IMR-90 (cell line): ENCODE measurements around the gene SCN1B. TPM values are rescaled to one million over a fixed set of nuclear protein-coding genes. Genes with fewer than 3 reads are reported as not detected.
A peak's percentile ranks its signal among the peaks of the same experiment; 100 is the strongest.

Experiments used
- ATAC-seq: fragments of 200-7000 bp; cut with Tn5 transposase; 2 replicates; pipeline ENCODE4 v1.9.1; 2020; ENCODE audit warnings: low read depth, mild to moderate bottlenecking, moderate library complexity
- BruUV-seq: library from RNA; stranded (reverse); fragments of 400-500 nt; replicated peaks from 2 replicates; lab custom pipeline; 2021; lab: Mats Ljungman, UMichigan
- CTCF ChIA-PET: fragments of 300-600 bp; formaldehyde crosslinking; extraction: SDS; loops from one replicate; lab custom pipeline; 2021; ENCODE audit warnings: antibody characterized with exemption; lab: Yijun Ruan, JAX
- POLR2A ChIA-PET: fragments of 300-600 bp; sonication (Branson Sonifier 250); formaldehyde crosslinking; loops from one replicate; lab custom pipeline; 2022; ENCODE audit warnings: antibody characterized with exemption; ENCODE audit not compliant: unreplicated experiment; lab: Charles Lee
- DNase-seq: peaks from one replicate; pipeline ENCODE4 v3.0.0; 2013
- H2AFZ ChIP-seq: replicated peaks from 2 replicates; pipeline ENCODE3; 2013; ENCODE audit warnings: low read length, mild to moderate bottlenecking; ENCODE audit not compliant: poor library complexity
- H2AK5ac ChIP-seq: 2 replicates; pipeline ENCODE4 v1.6.1; 2013; ENCODE audit warnings: low read depth, low read length, inconsistent platforms
- H2AK9ac ChIP-seq: replicated peaks from 2 replicates; pipeline ENCODE3; 2013; ENCODE audit warnings: mild to moderate bottlenecking, low read depth, low read length, moderate library complexity; ENCODE audit not compliant: poor library complexity
- H2BK120ac ChIP-seq: 2 replicates; pipeline ENCODE4 v1.6.1; 2013; ENCODE audit warnings: low read depth, low read length, inconsistent platforms
- H2BK15ac ChIP-seq: 3 replicates; pipeline ENCODE4 v1.6.1; 2013; ENCODE audit warnings: low read depth, low read length, inconsistent platforms
- H2BK20ac ChIP-seq: 2 replicates; pipeline ENCODE4 v1.6.1; 2013; ENCODE audit warnings: low read depth, mild to moderate bottlenecking, inconsistent platforms, low read length, moderate library complexity
- H2BK5ac ChIP-seq: 2 replicates; pipeline ENCODE4 v1.6.1; 2013; ENCODE audit warnings: mild to moderate bottlenecking, low read depth, low read length, inconsistent platforms; ENCODE audit not compliant: poor library complexity, severe bottlenecking
- H3K14ac ChIP-seq: replicated peaks from 2 replicates; pipeline ENCODE4 v1.6.1; 2013; ENCODE audit warnings: low read depth, low read length, inconsistent platforms
- H3K18ac ChIP-seq: 2 replicates; pipeline ENCODE4 v1.6.1; 2013; ENCODE audit warnings: low read depth, low read length, control low read depth
- H3K23ac ChIP-seq: 2 replicates; pipeline ENCODE4 v1.6.1; 2013; ENCODE audit warnings: low read depth, low read length, inconsistent platforms
- H3K27ac ChIP-seq: 2 replicates; pipeline ENCODE4 v1.5.1; 2013; ENCODE audit warnings: mild to moderate bottlenecking, control low read depth, low read length; ENCODE audit not compliant: insufficient read depth
- H3K27me3 ChIP-seq: 2 replicates; pipeline ENCODE4 v1.6.1; 2013; ENCODE audit warnings: low read length; ENCODE audit not compliant: control insufficient read depth, insufficient read depth
- H3K36me3 ChIP-seq: 2 replicates; pipeline ENCODE4 v1.6.1; 2013; ENCODE audit warnings: low read length, mixed read lengths; ENCODE audit not compliant: control insufficient read depth, insufficient read depth
- H3K4ac ChIP-seq: 2 replicates; pipeline ENCODE4 v1.6.1; 2013; ENCODE audit warnings: low read depth, low read length, inconsistent platforms
- H3K4me1 ChIP-seq: 2 replicates; pipeline ENCODE4 v1.6.1; 2013; ENCODE audit warnings: low read length, mixed read lengths; ENCODE audit not compliant: control insufficient read depth, insufficient read depth
- H3K4me2 ChIP-seq: 2 replicates; pipeline ENCODE4 v1.6.1; 2013; ENCODE audit warnings: low read depth, mild to moderate bottlenecking, control low read depth, low read length, moderate library complexity
- H3K4me3 ChIP-seq: 2 replicates; pipeline ENCODE4 v1.5.1; 2013; ENCODE audit warnings: low read depth, mild to moderate bottlenecking, control low read depth, low read length, moderate library complexity; ENCODE audit not compliant: insufficient read depth
- H3K56ac ChIP-seq: 2 replicates; pipeline ENCODE4 v1.6.1; 2013; ENCODE audit warnings: low read length, inconsistent platforms; ENCODE audit not compliant: insufficient read depth; ENCODE audit errors: extremely low read depth
- H3K79me1 ChIP-seq, 2 experiments: 2 replicates each; pipeline ENCODE4 v1.6.1; 2013; ENCODE audit warnings: low read length in 2 of 2, inconsistent platforms in 1 of 2, low read depth in 1 of 2
- H3K9ac ChIP-seq: 2 replicates; pipeline ENCODE4 v1.6.1; 2013; ENCODE audit warnings: low read depth, low read length, control low read depth
- H3K9me1 ChIP-seq: 2 replicates; pipeline ENCODE4 v1.6.1; 2013; ENCODE audit warnings: low read length, inconsistent platforms; ENCODE audit not compliant: insufficient read depth
- H3K9me3 ChIP-seq: 2 replicates; pipeline ENCODE4 v1.6.1; 2013; ENCODE audit warnings: low read length; ENCODE audit not compliant: control insufficient read depth, insufficient read depth
- H4K20me1 ChIP-seq: 2 replicates; pipeline ENCODE4 v1.6.1; 2013; ENCODE audit warnings: low read length, inconsistent platforms; ENCODE audit not compliant: insufficient read depth
- H4K5ac ChIP-seq: 2 replicates; pipeline ENCODE4 v1.6.1; 2013; ENCODE audit warnings: mild to moderate bottlenecking, low read depth, low read length, control low read depth
- H4K8ac ChIP-seq, 2 experiments: 2 replicates each; pipeline ENCODE4 v1.6.1; 2013; ENCODE audit warnings: low read depth in 2 of 2, low read length in 2 of 2, control low read depth in 1 of 2, inconsistent platforms in 1 of 2
- H4K91ac ChIP-seq: 2 replicates; pipeline ENCODE4 v1.6.1; 2013; ENCODE audit warnings: low read depth, low read length, inconsistent platforms; ENCODE audit not compliant: insufficient read depth
- NFE2L2 ChIP-seq: fragments of 150-350 bp; IDR thresholded peaks from 2 replicates; pipeline ENCODE4 v1.6.1; 2016; ENCODE audit warnings: low read depth, mild to moderate bottlenecking, low read length
- RAD21 ChIP-seq: IDR thresholded peaks from 2 replicates; pipeline ENCODE4 v1.6.1; 2012; ENCODE audit warnings: low read length, improper control_type of control experiment
- SMC3 ChIP-seq: fragments of 150-350 bp; IDR thresholded peaks from 2 replicates; pipeline ENCODE4 v1.6.1; 2016; ENCODE audit warnings: low read depth, mild to moderate bottlenecking, antibody characterized with exemption, low read length, moderate library complexity
- WGBS, 2 experiments: methylation state at CpG; one replicate each; pipeline versions ENCODE4 v1.1.5 to v1.1.7; 2013; ENCODE audit warnings: missing lambda C conversion rate in 2 of 2; ENCODE audit not compliant: insufficient read length in 1 of 2; ENCODE audit errors: extremely low coverage in 2 of 2; 5-methylcytosine and 5-hydroxymethylcytosine counted together
- dilution Hi-C: fragments of 300-500 bp; cut with HindIII; formaldehyde crosslinking; loops from one replicate; pipeline ENCODE4 v1.14.3; 2018; ENCODE audit warnings: low sequenced_read_pairs; ENCODE audit not compliant: unreplicated experiment
- in situ Hi-C: fragments of 300-500 bp; cut with MboI; formaldehyde crosslinking; loops from 3 replicates; pipeline ENCODE4 v1.14.3; 2019; ENCODE audit warnings: low sequenced_read_pairs, inconsistent platforms, mixed read lengths
- intact Hi-C: fragments of 100-400 bp; cut with micrococcal nuclease; formaldehyde crosslinking; loops from 2 replicates; pipeline ENCODE4 v1.10.0; 2022
- polyA plus RNA-seq, 3 experiments: library from polyadenylated mRNA; depleted of rRNA; stranded (reverse); fragments of >200 nt; gene quantifications; 2 replicates each; pipeline ENCODE4 v1.2.3, GENCODE V29; 2012; ENCODE audit warnings: low replicate concordance in 1 of 3
- total RNA-seq: library from RNA; depleted of rRNA; stranded (reverse); fragments of >200 nt; gene quantifications from 2 replicates; pipeline ENCODE4 v1.2.3, GENCODE V29; 2012

Gene SCN1B
- total and polyA plus RNA-seq, 2 of the 4 experiments (the other 2 are of a cell fraction), result 2.0 to 9.6 TPM

- Histone ChIP-seq H3K4me1 (no peaks in the 10 kb centered on the region), H2BK120ac (no peak overlapping the region), H2AFZ (no peak overlapping the region), H3K4ac (no peak overlapping the region), H3K56ac (no peak overlapping the region), H2AK9ac (peak overlapping the region; percentile 40), H3K23ac (no peak overlapping the region), H4K91ac (no peak overlapping the region), H3K9me1 (no peaks in the 10 kb centered on the region), H2BK5ac (no peak overlapping the region), H3K27ac (no peak overlapping the region), H4K8ac (no peak overlapping the region), H3K9ac (no peak overlapping the region), H3K27me3 (no peaks in the 10 kb centered on the region), H3K4me3 (no peak overlapping the region), H2BK15ac (no peak overlapping the region), H3K36me3 (peaks cover 80% of the 10 kb centered on the region), H3K9me3 (no peaks in the 10 kb centered on the region), H2BK20ac (no peak overlapping the region), H4K20me1 (no peaks in the 10 kb centered on the region), H3K79me1 (no peaks in the 10 kb centered on the region; a peak in 2 of 4 replicates), H4K5ac (no peak overlapping the region), H3K18ac (no peak overlapping the region), H2AK5ac (no peak overlapping the region), H3K14ac (no peak overlapping the region), H3K4me2 (no peak overlapping the region)
- 98% methylated on average over 8 of the region's 22 CpGs; no CpG with 5 or more reads in 1 of the 2 experiments for WGBS, 2 experiments
- ATAC-seq (no peak), DNase-seq (no peak)
- dilution Hi-C loops (no loop called here), intact Hi-C loops (no loop called here), in situ Hi-C loops (no loop called here)
- TF ChIP-seq RAD21 (no peak), SMC3 (no peak), NFE2L2 (no peak)
- ChIA-PET CTCF (no interaction called here), POLR2A (no interaction called here)
- no TSS peak for BruUV-seq
These were observed 11.1 kb upstream of the SCN1B start for GRCh38 chr19:35019144-35019543.
